Measurements from ENCODE around the gene SAMD4A. TPM values are rescaled to one million over a fixed set of nuclear protein-coding genes. Genes with fewer than 3 reads are reported as not detected.

The SAMD4A gene
- total RNA-seq, 2 experiments from 2014 or later = 0.06 to 1.0 TPM

DNA sequence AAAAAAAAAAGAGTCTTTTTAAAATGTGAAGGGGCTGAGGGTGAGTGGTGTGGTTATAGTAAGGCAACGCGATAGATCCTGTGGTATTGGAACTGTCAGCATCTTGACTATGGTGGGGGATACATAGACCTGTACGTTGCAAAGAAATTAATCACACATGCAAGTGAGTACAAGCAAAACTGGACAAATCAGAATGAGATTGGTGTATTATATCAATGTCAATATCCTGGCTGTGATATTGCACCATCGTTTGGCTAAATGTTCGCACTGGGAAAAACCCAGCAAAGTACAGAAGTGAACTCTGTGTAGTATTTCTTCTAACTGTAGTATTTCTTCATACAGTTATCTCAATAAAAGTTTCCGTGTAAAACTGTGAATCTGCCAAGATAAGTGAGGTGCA lies 267.8 kb downstream of the SAMD4A start:
- H3K27ac ChIP-seq (ENCODE audit: low read depth, low read length, poor library complexity, severe bottlenecking) = no peak overlapping the region
- no peaks in the 10 kb centered on the region for H3K9me3 ChIP-seq (ENCODE audit: low read length)
- POLR2A ChIA-PET = no interaction called here
- H3K4me2 ChIP-seq (ENCODE audit: low read length) = no peak overlapping the region
- no peak overlapping the region for H3K4me3 ChIP-seq (ENCODE audit: low read depth, low read length, poor library complexity, severe bottlenecking)
- H2AFZ ChIP-seq (ENCODE audit: low read length) = no peak overlapping the region
- H3K9me2 ChIP-seq (ENCODE audit: insufficient read depth, low read length) = no peaks in the 10 kb centered on the region
- no TSS peak for BruUV-seq (replicated peaks)
- TF ChIP-seq, protein P1, sequence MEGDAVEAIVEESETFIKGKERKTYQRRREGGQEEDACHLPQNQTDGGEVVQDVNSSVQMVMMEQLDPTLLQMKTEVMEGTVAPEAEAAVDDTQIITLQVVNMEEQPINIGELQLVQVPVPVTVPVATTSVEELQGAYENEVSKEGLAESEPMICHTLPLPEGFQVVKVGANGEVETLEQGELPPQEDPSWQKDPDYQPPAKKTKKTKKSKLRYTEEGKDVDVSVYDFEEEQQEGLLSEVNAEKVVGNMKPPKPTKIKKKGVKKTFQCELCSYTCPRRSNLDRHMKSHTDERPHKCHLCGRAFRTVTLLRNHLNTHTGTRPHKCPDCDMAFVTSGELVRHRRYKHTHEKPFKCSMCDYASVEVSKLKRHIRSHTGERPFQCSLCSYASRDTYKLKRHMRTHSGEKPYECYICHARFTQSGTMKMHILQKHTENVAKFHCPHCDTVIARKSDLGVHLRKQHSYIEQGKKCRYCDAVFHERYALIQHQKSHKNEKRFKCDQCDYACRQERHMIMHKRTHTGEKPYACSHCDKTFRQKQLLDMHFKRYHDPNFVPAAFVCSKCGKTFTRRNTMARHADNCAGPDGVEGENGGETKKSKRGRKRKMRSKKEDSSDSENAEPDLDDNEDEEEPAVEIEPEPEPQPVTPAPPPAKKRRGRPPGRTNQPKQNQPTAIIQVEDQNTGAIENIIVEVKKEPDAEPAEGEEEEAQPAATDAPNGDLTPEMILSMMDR (conservative IDR thresholded peaks at IDR 0.05; ENCODE audit: low read length) = no peak
- TF ChIP-seq EZH2phosphoT487 (IDR thresholded peaks at IDR 0.05; ENCODE audit: borderline replicate concordance, low read depth, low read length) = no peak
- H3K36me3 ChIP-seq (ENCODE audit: insufficient read depth, low read length) = no peaks in the 10 kb centered on the region
- no peaks in the 10 kb centered on the region for H4K20me1 ChIP-seq (ENCODE audit: insufficient read depth, low read length)
- DNase-seq (ENCODE audit: low spot score) = no peak
- H3K79me2 ChIP-seq (ENCODE audit: insufficient read depth, low read depth, low read length) = no peaks in the 10 kb centered on the region
- no peaks in the 10 kb centered on the region for H3K4me1 ChIP-seq (ENCODE audit: insufficient read depth, low read length, poor library complexity, severe bottlenecking)
- intact Hi-C loops (cut with micrococcal nuclease; ENCODE audit: unreplicated experiment) = no loop called here
- CTCF ChIA-PET (ENCODE audit: unreplicated experiment) = no interaction called here

DNA sequence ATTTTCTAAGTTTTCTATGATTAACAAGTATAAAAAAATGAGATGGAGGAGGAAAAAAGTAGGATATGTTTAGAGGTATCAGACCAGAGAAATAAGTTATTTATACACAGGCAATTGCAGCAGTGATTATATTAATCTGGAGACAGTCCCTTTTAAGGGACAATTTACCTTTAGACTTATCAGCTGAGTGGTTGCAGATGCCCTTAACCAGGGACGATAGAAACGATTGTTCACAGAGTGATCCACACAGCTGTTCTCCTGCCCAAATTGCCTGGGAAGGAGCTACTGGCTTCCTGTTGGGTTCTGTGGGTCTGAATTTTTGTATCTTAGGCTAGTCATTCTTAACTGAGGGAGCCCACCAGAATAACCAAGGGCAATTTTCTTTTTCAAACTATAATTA lies 269.3 kb downstream of the SAMD4A start:
- Histone ChIP-seq H3K9me2 (ENCODE audit: insufficient read depth, low read length) (no peaks in the 10 kb centered on the region), H3K9me3 (ENCODE audit: low read length) (no peaks in the 10 kb centered on the region), H4K20me1 (ENCODE audit: insufficient read depth, low read length) (no peaks in the 10 kb centered on the region), H3K27ac (ENCODE audit: low read depth, low read length, poor library complexity, severe bottlenecking) (no peak overlapping the region), H3K4me2 (ENCODE audit: low read length) (no peak overlapping the region), H3K36me3 (ENCODE audit: insufficient read depth, low read length) (no peaks in the 10 kb centered on the region), H2AFZ (ENCODE audit: low read length) (no peak overlapping the region), H3K4me3 (ENCODE audit: low read depth, low read length, poor library complexity, severe bottlenecking) (no peak overlapping the region), H3K4me1 (ENCODE audit: insufficient read depth, low read length, poor library complexity, severe bottlenecking) (no peaks in the 10 kb centered on the region), H3K79me2 (ENCODE audit: insufficient read depth, low read depth, low read length) (no peaks in the 10 kb centered on the region)
- no peak for DNase-seq (ENCODE audit: low spot score)
- CTCF ChIA-PET (ENCODE audit: unreplicated experiment) = no interaction called here
- intact Hi-C loops (cut with micrococcal nuclease; ENCODE audit: unreplicated experiment) = no loop called here
- POLR2A ChIA-PET = no interaction called here
- no TSS peak for BruUV-seq (replicated peaks)
- TF ChIP-seq EZH2phosphoT487 (IDR thresholded peaks at IDR 0.05; ENCODE audit: borderline replicate concordance, low read depth, low read length) = no peak
- TF ChIP-seq, protein P1 (conservative IDR thresholded peaks at IDR 0.05; ENCODE audit: low read length) = no peak

DNA sequence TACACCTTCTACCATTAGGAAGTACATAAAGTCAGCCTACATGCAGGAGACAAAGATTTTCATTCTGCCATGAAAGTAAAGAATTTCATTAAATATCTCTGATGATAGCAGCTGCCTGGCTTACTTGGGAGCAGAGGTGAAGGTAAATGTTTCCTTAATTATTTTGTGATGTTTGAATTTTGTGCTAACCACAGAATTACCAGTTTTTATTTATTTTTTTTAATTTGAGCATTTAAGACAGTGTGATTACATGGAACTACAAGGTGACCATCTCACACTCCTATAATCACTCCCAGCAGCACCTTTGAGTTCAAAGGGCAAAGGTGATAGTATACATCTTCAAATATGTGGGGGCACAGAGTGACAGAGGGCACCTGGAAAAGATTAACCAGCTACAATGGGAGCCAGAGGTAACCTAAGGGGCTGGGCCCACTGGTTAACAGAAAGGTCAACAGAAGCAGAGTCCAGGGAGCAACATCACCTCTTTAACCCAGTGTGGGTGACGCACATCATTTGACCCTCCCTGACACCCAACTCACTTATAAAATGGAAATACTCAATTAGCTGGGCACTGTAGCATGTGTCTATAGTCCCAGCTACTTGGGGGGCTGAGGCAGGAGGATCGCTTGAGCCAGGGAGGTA lies 270.7 kb downstream of the SAMD4A start:
- BruUV-seq (replicated peaks) = no TSS peak
- Histone ChIP-seq H3K4me2 (ENCODE audit: low read length) (no peak overlapping the region), H3K9me3 (ENCODE audit: low read length) (no peaks in the 10 kb centered on the region), H3K36me3 (ENCODE audit: insufficient read depth, low read length) (no peaks in the 10 kb centered on the region), H3K27ac (ENCODE audit: low read depth, low read length, poor library complexity, severe bottlenecking) (no peak overlapping the region), H3K9me2 (ENCODE audit: insufficient read depth, low read length) (no peaks in the 10 kb centered on the region), H3K4me3 (ENCODE audit: low read depth, low read length, poor library complexity, severe bottlenecking) (no peak overlapping the region), H4K20me1 (ENCODE audit: insufficient read depth, low read length) (no peaks in the 10 kb centered on the region), H2AFZ (ENCODE audit: low read length) (no peak overlapping the region), H3K4me1 (ENCODE audit: insufficient read depth, low read length, poor library complexity, severe bottlenecking) (no peaks in the 10 kb centered on the region), H3K79me2 (ENCODE audit: insufficient read depth, low read depth, low read length) (no peaks in the 10 kb centered on the region)
- ChIA-PET CTCF (ENCODE audit: unreplicated experiment) (no interaction called here), POLR2A (interaction anchor here (0.6 to 0.7 kb wide), 2 partner anchors 62 to 803 kb away, joined by 3 read pairs; no protein-coding TSS in a partner anchor)
- TF ChIP-seq, protein P1 (conservative IDR thresholded peaks at IDR 0.05; ENCODE audit: low read length) = no peak
- no peak for TF ChIP-seq EZH2phosphoT487 (IDR thresholded peaks at IDR 0.05; ENCODE audit: borderline replicate concordance, low read depth, low read length)
- DNase-seq (ENCODE audit: low spot score) = no peak
- intact Hi-C loops (cut with micrococcal nuclease; ENCODE audit: unreplicated experiment) = no loop called here
